ENCODE measurements around the gene RNF180.
A peak's percentile ranks its signal among the peaks of the same experiment; 100 is the strongest.

RNF180 gene

GRCh38 chr5:64145216-64145895, 20.3 kb upstream of the RNF180 start:
- TF ChIP-seq, protein P1, sequence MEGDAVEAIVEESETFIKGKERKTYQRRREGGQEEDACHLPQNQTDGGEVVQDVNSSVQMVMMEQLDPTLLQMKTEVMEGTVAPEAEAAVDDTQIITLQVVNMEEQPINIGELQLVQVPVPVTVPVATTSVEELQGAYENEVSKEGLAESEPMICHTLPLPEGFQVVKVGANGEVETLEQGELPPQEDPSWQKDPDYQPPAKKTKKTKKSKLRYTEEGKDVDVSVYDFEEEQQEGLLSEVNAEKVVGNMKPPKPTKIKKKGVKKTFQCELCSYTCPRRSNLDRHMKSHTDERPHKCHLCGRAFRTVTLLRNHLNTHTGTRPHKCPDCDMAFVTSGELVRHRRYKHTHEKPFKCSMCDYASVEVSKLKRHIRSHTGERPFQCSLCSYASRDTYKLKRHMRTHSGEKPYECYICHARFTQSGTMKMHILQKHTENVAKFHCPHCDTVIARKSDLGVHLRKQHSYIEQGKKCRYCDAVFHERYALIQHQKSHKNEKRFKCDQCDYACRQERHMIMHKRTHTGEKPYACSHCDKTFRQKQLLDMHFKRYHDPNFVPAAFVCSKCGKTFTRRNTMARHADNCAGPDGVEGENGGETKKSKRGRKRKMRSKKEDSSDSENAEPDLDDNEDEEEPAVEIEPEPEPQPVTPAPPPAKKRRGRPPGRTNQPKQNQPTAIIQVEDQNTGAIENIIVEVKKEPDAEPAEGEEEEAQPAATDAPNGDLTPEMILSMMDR (IDR thresholded peaks at IDR 0.05; ENCODE audit: control insufficient read depth, insufficient read depth, low read depth, low read length, missing control alignments), result no peak

GRCh38 chr5:64147379-64147778, 18.3 kb upstream of the RNF180 start:
- TF ChIP-seq, protein P1 (IDR thresholded peaks at IDR 0.05; ENCODE audit: control insufficient read depth, insufficient read depth, low read depth, low read length, missing control alignments), result no peak
- no peak for DNase-seq (ENCODE audit: low read depth)

More at GRCh38 chr5:64145216-64145895, 20.3 kb upstream of the RNF180 start:
- H3K4me3 ChIP-seq (ENCODE audit: control insufficient read depth, low read depth, low read length), result no peak overlapping the region
- DNase-seq (ENCODE audit: low read depth), result no peak

DNA sequence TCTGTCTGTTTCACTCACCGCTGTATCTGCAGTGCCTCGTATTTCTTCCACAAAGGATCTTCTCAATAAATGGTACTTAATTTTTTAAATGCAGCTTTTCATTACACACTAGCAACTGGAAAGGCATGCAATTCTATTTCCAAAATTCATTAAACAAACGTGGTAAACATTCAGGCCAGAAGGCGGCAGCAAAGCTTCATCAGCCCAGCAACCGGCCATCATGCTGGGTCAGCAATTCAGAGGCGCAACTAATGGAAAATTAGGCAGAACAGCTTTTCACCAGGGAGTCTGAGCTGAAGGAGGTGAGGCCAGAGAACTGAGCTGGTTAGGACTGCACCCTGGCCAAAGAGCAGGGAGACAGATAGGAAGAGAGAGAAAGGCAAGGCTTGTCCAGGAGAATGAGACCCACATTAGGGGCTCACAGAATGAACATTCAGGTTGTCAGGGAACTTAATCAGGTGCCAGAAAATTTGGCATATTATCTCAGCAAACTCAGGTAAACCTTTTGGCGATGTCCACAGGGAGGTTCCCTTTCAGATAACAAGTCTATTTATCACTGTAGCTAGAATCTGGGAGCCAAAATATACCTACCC, 17.7 kb upstream of the RNF180 start:
- TF ChIP-seq, protein P1 (IDR thresholded peaks at IDR 0.05; ENCODE audit: control insufficient read depth, insufficient read depth, low read depth, low read length, missing control alignments), result peak; percentile 88
- peak; percentile 7 for DNase-seq (ENCODE audit: low read depth)
- no peak overlapping the region for H3K4me3 ChIP-seq (ENCODE audit: control insufficient read depth, low read depth, low read length)

More at GRCh38 chr5:64147379-64147778, 18.3 kb upstream of the RNF180 start:
- no peak overlapping the region for H3K4me3 ChIP-seq (ENCODE audit: control insufficient read depth, low read depth, low read length)

DNA sequence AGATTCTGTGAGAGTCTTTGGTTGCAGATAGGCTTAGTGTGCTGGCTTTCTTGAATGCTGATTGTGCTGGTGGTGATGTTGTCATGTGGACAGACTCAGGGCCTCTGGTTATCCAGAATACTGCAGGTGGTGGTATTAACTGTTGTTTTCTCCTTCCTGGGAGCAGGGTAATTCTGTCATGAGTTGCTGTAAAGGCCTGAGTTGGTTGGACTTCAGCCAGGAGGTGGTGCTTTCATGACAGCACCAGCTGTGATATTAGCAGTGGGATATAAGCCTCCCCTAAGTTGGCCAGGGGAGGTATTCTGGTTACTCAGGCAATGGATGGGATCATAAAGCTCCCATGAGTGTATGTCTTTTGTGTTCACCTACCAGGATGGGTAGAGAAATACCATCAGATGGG, 16.4 kb upstream of the RNF180 start:
- no peak for DNase-seq (ENCODE audit: low read depth)
- TF ChIP-seq, protein P1 (IDR thresholded peaks at IDR 0.05; ENCODE audit: control insufficient read depth, insufficient read depth, low read depth, low read length, missing control alignments), result no peak
- H3K4me3 ChIP-seq (ENCODE audit: control insufficient read depth, low read depth, low read length), result no peak overlapping the region

DNA sequence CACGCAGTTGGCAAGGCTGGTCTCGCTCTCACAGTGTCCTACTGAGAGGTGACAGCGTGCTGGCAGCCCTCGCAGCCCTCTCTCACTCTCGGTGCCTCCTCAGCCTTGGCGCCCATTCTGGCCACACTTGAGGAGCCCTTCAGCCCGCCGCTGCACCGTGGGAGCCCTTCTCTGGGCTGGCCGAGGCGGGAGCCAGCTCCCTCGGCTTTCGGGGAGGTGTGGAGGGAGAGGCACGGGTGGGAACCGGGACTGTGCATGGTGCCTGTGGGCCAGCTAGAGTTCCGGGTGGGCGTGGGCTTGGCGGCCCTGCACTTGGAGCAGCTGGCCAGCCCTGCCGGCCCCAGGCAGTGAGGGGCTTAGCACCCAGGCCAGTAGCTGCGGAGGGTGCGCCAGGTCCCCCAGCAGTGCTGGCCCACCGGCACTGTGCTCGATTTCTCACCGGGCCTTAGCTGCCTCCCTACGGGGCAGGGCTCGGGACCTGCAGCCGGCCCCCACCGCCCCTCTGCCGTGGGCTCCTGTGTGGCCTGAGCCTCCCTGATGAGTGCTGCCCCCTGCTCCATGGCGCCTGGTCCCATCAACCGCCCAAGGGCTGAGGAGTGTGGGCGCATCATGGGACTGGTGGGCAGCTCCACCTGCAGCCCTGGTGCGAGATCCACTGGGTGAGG, 15.7 kb upstream of the RNF180 start:
- TF ChIP-seq, protein P1 (IDR thresholded peaks at IDR 0.05; ENCODE audit: control insufficient read depth, insufficient read depth, low read depth, low read length, missing control alignments), result no peak
- no peak overlapping the region for H3K4me3 ChIP-seq (ENCODE audit: control insufficient read depth, low read depth, low read length)
- no peak for DNase-seq (ENCODE audit: low read depth)

GRCh38 chr5:64156261-64156660, 9.4 kb upstream of the RNF180 start:
- H3K4me3 ChIP-seq (ENCODE audit: control insufficient read depth, low read depth, low read length), result no peak overlapping the region
- no peak for DNase-seq (ENCODE audit: low read depth)
- TF ChIP-seq, protein P1 (IDR thresholded peaks at IDR 0.05; ENCODE audit: control insufficient read depth, insufficient read depth, low read depth, low read length, missing control alignments), result no peak

Measured in AG09309 (cell line).